PFSK-1 (cell line): ENCODE measurements around the gene AUTS2.

Source experiments
- FOXP2 ChIP-seq: optimal IDR thresholded peaks from 2 replicates; pipeline ENCODE3; 2011; ENCODE audit warnings: borderline replicate concordance, control low read depth, inconsistent platforms; ENCODE audit not compliant: insufficient read depth; ENCODE audit errors: extremely low read length, extremely low read depth
- POLR2AphosphoS5 ChIP-seq: IDR thresholded peaks from 2 replicates; pipeline ENCODE4 v1.6.1; 2012; ENCODE audit warnings: low read depth, mild to moderate bottlenecking, control low read depth, low read length, moderate library complexity
- REST ChIP-seq, 2 experiments: IDR thresholded peaks; 2 replicates each; pipeline versions ENCODE4 v1.6.1 to v1.8.0; 2011 to 2012; ENCODE audit warnings: low read depth in 2 of 2, low read length in 2 of 2, control low read depth in 1 of 2, inconsistent platforms in 1 of 2, mild to moderate bottlenecking in 1 of 2, moderate library complexity in 1 of 2; ENCODE audit not compliant: insufficient read depth in 1 of 2
- SIN3A ChIP-seq: IDR thresholded peaks from 2 replicates; pipeline ENCODE4 v1.6.1; 2012; ENCODE audit warnings: mild to moderate bottlenecking, low read length, moderate library complexity, borderline replicate concordance; ENCODE audit not compliant: insufficient read depth
- TAF1 ChIP-seq: IDR thresholded peaks from 2 replicates; pipeline ENCODE4 v1.6.1; 2012; ENCODE audit warnings: low read length, control low read depth, borderline replicate concordance; ENCODE audit not compliant: insufficient read depth

AUTS2 gene

DNA sequence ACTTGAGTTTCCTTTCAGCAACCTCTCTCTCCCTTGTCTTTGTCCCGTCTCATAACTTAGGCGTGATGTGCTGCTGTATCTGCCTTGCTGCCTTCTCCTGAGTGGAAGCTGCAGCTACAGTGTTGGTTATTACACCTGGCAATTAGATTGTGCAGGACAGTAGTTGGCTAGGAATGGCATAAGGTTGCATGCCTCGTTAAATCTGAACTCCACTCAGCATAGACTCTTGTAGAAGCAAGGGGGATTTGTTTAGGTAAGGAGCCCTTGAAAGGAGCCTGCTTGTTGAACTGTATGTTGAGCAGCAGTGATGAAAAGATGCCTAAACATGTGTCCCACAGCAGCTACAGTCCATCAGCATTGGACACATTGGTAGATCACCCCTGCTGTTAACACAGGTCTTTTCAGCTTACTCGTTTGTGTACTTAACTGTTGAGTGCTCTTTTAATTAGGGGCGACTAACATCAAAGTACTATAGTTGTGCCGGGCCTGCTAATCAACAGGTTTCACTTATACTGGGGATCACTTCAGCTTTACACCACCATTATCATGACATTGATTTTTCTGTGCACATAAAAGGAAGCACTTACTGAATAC lies 225.0 kb downstream of the AUTS2 start:
- TF ChIP-seq REST (IDR thresholded peaks at IDR 0.05; ENCODE audit: insufficient read depth in 1 of 2, low read depth in 2 of 2, low read length in 2 of 2) (no peak), FOXP2 (no peak), SIN3A (no peak), POLR2AphosphoS5 (no peak), TAF1 (no peak)

DNA sequence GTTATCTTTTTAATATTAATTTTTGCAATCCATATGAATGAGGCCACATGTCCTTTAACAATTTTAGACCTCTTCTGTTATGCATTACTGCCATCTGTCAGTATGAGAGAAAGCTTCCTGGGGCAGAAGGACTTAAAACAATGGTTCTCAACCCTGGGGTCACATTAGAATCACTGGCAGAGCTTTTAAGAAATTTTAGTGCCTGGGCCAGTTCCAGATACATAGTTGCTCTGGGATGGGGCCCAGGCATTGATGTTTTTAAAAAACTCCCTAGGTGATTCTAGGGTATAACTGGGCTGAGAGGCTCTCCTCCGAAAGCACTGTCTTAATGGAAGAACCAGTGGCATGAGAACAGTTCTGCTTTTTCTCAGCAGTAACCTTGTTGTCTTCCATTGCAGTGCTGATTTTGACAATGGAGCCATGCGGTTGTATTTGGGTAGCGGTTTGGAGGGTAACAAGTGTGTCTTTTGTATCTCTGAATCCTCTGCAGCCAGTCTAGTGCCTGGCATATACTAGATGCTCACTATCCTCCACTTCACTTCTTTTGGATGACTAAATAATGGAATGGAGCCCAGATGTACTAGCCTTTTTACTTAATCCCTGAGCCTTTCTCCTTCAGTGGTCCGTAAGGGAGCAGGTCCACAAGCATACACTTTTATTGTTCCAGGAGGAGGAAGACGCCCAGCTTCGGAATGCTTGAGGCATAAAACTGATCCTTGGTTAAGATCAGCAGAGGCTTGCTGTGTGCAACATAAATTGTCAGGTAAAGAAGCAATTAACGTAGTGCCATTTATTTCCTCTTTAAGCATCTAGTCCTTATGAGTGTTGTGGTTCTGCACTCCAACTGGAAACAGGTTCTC lies 227.1 kb downstream of the AUTS2 start:
- TF ChIP-seq FOXP2 (no peak), SIN3A (no peak), TAF1 (no peak), REST (IDR thresholded peaks at IDR 0.05; ENCODE audit: insufficient read depth in 1 of 2, low read depth in 2 of 2, low read length in 2 of 2) (no peak), POLR2AphosphoS5 (no peak)

DNA sequence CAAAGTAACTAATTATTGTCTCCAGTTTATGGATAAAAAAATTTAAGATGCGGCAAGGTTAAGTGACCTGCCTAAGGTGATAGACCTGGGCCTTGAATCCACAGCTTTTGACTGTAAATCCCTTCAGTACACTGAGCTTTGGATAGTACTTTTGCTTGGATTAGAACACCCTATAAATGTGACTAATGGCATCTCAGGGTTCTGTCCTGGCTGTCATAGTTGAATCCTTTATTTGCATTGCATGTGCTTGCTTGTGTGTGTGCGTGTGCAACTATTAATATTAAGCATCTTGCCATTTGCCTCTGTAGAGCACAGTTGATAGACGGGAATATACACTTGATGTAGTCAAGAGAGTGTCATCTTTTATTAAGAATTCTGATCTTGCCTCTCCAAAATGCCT lies 228.0 kb downstream of the AUTS2 start:
- TF ChIP-seq REST (IDR thresholded peaks at IDR 0.05; ENCODE audit: insufficient read depth in 1 of 2, low read depth in 2 of 2, low read length in 2 of 2) (no peak), TAF1 (no peak), SIN3A (no peak), POLR2AphosphoS5 (no peak), FOXP2 (no peak)

GRCh38 chr7:69827140-69827539 lies 228.9 kb downstream of the AUTS2 start:
- TF ChIP-seq POLR2AphosphoS5 (no peak), TAF1 (no peak), REST (IDR thresholded peaks at IDR 0.05; ENCODE audit: insufficient read depth in 1 of 2, low read depth in 2 of 2, low read length in 2 of 2) (no peak), SIN3A (no peak), FOXP2 (no peak)

GRCh38 chr7:69827558-69827957 lies 229.3 kb downstream of the AUTS2 start:
- no peak for TF ChIP-seq FOXP2
- TF ChIP-seq REST (IDR thresholded peaks at IDR 0.05; ENCODE audit: insufficient read depth in 1 of 2, low read depth in 2 of 2, low read length in 2 of 2): no peak
- TF ChIP-seq POLR2AphosphoS5: no peak
- no peak for TF ChIP-seq TAF1
- no peak for TF ChIP-seq SIN3A
